ENCODE data around the gene LYPD6B. TPM values are rescaled to one million over a fixed set of nuclear protein-coding genes. Genes with fewer than 3 reads are reported as not detected.

LYPD6B gene
- total RNA-seq, 1 experiment from 2014 or later, result 6.1 TPM

DNA sequence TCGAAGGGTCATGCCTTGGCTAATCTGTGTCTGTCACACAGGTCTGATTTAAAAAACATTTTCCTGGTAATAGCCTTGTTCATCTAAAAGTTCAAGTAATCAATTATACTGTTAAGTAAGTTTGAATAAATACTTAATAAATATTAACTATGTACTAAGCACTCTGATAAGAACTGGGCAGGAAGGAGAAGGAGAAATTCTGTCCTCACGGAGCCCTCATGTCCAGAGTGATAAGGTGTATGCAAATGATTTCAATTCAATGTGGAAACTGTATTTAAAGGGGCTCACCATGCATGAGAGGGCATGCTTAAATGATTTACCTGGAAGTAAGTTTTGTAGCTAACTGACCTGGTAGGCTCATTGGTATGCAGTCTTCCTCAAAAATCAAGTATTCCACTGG is 197.9 kb downstream of the LYPD6B start:
- Histone ChIP-seq H3K4me2 (ENCODE audit: low read length) (no peak overlapping the region), H3K9me3 (ENCODE audit: control insufficient read depth in 1 of 2, insufficient read depth in 1 of 2, low read depth in 1 of 2, low read length in 2 of 2) (no peaks in the 10 kb centered on the region), H3K9me2 (ENCODE audit: insufficient read depth) (no peaks in the 10 kb centered on the region), H3K27ac (ENCODE audit: low read depth, low read length) (no peak overlapping the region), H2AFZ (ENCODE audit: low read depth, low read length, poor library complexity, severe bottlenecking) (no peak overlapping the region), H4K20me1 (ENCODE audit: insufficient read depth) (no peaks in the 10 kb centered on the region), H3K9ac (ENCODE audit: low read length) (no peak overlapping the region), H3K4me1 (ENCODE audit: control insufficient read depth in 1 of 2, insufficient read depth in 2 of 2, low read length in 2 of 2) (no peaks in the 10 kb centered on the region), H3K27me3 (ENCODE audit: insufficient read depth, low read length) (no peaks in the 10 kb centered on the region), H3K79me2 (ENCODE audit: insufficient read depth, low read length) (no peaks in the 10 kb centered on the region), H3K4me3 (replicated peaks in 1 of 2; ENCODE audit: low read depth in 1 of 2, low read length in 2 of 2) (no peak overlapping the region), H3K36me3 (ENCODE audit: control insufficient read depth in 1 of 2, insufficient read depth in 2 of 2, low read length in 2 of 2) (no peaks in the 10 kb centered on the region)
- intact Hi-C loops (cut with micrococcal nuclease), result no loop called here
- BruUV-seq (replicated peaks), result no TSS peak
- CTCF ChIA-PET, result no interaction called here
- no peak for DNase-seq (ENCODE audit: low read depth, low spot score)
- TF ChIP-seq ZFX (IDR thresholded peaks at IDR 0.05) (no peak), EZH2phosphoT487 (IDR thresholded peaks at IDR 0.05; ENCODE audit: borderline replicate concordance) (no peak), JUND (IDR thresholded peaks at IDR 0.05) (no peak), POLR2A (IDR thresholded peaks at IDR 0.05; ENCODE audit: borderline replicate concordance, extremely low read depth, insufficient read depth, insufficient read length) (no peak), ZNF274 (IDR thresholded peaks at IDR 0.05; ENCODE audit: low read depth, low read length) (no peak), CTCF (IDR thresholded peaks at IDR 0.05 in 2 of 3, conservative IDR thresholded peaks at IDR 0.05 in 1 of 3; ENCODE audit: borderline replicate concordance in 1 of 3, insufficient read depth in 1 of 3, low read depth in 2 of 3, low read length in 2 of 3) (no peak), CEBPB (IDR thresholded peaks at IDR 0.05; ENCODE audit: low read depth) (no peak), SIN3A (IDR thresholded peaks at IDR 0.05; ENCODE audit: low read depth) (no peak), ELF1 (IDR thresholded peaks at IDR 0.05; ENCODE audit: borderline replicate concordance, low read depth) (no peak), EGR1 (IDR thresholded peaks at IDR 0.05; ENCODE audit: low read depth) (no peak)
- TF ChIP-seq, protein P1, sequence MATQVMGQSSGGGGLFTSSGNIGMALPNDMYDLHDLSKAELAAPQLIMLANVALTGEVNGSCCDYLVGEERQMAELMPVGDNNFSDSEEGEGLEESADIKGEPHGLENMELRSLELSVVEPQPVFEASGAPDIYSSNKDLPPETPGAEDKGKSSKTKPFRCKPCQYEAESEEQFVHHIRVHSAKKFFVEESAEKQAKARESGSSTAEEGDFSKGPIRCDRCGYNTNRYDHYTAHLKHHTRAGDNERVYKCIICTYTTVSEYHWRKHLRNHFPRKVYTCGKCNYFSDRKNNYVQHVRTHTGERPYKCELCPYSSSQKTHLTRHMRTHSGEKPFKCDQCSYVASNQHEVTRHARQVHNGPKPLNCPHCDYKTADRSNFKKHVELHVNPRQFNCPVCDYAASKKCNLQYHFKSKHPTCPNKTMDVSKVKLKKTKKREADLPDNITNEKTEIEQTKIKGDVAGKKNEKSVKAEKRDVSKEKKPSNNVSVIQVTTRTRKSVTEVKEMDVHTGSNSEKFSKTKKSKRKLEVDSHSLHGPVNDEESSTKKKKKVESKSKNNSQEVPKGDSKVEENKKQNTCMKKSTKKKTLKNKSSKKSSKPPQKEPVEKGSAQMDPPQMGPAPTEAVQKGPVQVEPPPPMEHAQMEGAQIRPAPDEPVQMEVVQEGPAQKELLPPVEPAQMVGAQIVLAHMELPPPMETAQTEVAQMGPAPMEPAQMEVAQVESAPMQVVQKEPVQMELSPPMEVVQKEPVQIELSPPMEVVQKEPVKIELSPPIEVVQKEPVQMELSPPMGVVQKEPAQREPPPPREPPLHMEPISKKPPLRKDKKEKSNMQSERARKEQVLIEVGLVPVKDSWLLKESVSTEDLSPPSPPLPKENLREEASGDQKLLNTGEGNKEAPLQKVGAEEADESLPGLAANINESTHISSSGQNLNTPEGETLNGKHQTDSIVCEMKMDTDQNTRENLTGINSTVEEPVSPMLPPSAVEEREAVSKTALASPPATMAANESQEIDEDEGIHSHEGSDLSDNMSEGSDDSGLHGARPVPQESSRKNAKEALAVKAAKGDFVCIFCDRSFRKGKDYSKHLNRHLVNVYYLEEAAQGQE (IDR thresholded peaks at IDR 0.05; ENCODE audit: low read depth), result no peak
- POLR2A ChIA-PET, result no interaction called here
- ATAC-seq, result no peak
- RAD21 ChIA-PET (ENCODE audit: low non-redundant PET in 1 of 2, low total read pairs in 2 of 2, uncharacterized antibody in 2 of 2, unreplicated experiment in 2 of 2), result no interaction called here
